HG03280 (cell line): ENCODE data around the gene SLC50A1.

Experiments used
- ATAC-seq: cut with Tn5 transposase; IDR thresholded peaks from one replicate; pipeline ENCODE4 v1.9.1; 2021; ENCODE audit warnings: mild to moderate bottlenecking, moderate library complexity; ENCODE audit not compliant: unreplicated experiment

Gene SLC50A1

DNA sequence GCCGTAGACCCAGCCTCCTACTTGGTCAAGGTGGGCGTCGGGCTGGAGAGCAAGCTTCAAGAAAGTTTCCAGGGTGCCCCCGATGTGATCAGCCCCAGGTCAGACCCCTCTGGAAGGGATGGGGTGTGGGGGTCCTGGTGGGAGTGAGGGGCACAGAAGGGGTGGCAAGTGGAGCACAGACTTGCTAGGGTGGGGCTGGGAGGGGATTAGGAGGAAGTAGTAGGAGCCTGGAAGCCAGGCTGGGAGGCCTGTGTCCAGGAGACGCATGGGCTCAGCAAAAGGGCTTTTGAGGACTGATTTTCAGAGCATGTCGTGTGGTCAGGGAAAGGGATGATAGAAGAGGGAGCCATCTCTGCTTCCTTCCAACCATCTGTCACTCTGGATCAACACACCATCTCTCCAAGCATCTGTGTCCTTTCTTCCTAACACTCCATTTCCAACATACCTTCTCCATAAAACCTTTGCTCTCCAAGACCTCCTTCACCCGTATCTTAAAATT, 46.4 kb downstream of the SLC50A1 start:
- no peak for ATAC-seq

DNA sequence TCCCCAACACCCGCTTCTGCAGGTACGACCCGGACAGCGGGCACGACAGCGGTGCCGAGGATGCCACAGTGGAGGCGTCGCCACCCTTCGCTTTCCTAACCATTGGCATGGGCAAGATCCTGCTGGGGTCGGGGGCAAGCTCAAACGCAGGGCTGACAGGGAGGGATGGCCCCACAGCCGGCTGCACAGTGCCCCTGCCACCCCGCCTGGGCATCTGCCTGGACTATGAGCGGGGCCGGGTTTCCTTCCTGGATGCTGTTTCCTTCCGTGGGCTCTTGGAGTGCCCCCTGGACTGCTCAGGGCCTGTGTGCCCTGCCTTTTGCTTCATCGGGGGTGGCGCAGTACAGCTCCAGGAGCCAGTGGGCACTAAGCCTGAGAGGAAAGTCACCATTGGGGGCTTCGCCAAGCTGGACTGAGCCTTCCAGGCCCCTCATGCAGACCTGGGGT, 48.1 kb downstream of the SLC50A1 start:
- no peak for ATAC-seq

DNA sequence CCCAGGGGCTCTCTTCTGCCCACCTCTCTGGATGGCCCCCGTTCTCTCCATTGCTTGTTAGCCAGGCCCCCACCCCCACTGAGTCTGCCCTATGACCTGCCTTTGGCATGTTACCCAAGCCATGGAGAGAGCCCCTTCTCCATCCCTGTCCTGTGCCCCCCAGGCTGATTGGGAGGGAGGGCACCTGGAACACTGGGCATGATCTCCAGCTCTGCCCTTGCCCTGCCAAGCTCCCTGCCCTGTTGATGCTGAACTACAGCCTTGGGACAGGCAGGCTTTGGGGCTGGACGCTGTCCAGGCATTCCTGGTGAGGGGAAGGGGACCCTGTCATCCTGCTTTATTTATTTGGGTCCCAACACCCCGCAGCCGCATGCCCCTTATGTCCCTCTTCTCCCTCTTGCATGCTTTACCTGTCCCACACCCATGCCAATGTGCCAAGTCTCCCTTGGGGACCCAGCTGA, 48.7 kb downstream of the SLC50A1 start:
- no peak for ATAC-seq

GRCh38 chr1:155184835-155185782, 49.5 kb downstream of the SLC50A1 start:
- ATAC-seq: peak; percentile 66

- no peak for ATAC-seq
These were observed 50.1 kb downstream of the SLC50A1 start for GRCh38 chr1:155185783-155186066.

DNA sequence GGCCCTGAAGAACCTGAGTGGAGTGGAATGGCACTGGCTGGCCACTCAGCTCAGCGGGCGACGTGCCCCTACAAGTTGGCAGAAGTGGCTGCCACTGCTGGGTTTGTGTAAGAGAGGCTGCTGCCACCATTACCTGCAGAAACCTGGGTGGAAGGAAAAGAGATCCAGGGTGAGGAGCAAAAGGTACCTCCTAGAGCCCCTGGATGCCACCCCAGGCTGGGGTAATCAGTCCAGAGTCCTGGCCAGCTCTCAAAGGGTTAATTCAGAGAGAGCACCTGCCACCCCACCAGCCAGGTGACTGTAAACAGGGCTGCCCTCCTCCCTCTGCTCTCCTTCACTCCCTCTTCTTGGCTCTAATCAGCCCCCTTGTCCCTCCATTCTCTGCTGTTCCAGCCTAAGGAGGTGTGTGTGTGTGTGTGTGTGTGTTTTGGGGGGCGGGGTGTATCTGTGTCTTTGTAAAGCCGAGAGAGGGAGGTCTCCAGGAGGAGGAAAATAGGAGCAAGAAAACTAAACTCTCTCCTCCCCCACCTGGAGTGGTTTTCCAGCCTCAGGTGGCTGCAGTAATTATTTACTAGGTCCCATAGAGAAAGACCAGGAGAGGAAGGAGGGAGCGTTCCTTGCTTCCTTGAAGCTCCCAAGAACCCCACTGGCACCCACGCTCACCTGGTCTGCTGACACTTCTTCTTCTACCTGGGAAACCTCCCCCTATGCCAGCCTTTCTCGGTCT, 50.6 kb downstream of the SLC50A1 start:
- ATAC-seq: no peak

GRCh38 chr1:155186794-155187455, 51.3 kb downstream of the SLC50A1 start:
- no peak for ATAC-seq

DNA sequence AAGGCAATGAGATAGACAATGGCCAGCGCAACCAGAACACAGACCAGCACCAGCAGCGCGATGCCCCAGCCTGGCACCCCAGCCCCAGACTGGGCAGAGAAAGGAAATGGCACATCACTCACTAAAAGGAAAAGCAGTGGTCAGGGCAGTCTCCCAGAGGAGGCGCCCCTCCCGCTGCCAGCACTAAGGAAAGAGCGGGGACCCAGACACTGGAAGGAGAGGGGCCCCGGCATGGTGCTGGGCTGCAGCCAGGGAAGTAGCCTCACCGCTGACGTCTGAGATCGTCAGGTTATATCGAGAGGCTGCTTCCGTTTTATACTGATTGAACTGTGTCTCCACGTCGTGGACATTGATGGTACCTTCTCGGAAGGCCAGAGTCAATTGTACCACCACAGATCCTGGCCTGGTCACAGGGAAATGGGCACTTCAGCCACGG, 51.8 kb downstream of the SLC50A1 start:
- ATAC-seq: no peak

GRCh38 chr1:155188268-155188667, 52.6 kb downstream of the SLC50A1 start:
- ATAC-seq: no peak
